H9 (cell line): ENCODE data around the gene ZER1. TPM values are rescaled to one million over a fixed set of nuclear protein-coding genes. Genes with fewer than 3 reads are reported as not detected.

Experiments used
- DNase-seq: peaks from one replicate; pipeline ENCODE4 v3.0.0-alpha.2; 2017
- H2AFZ ChIP-seq: one replicate; pipeline ENCODE4 v1.6.1; 2013; ENCODE audit warnings: mild to moderate bottlenecking, low read length, control low read depth, moderate library complexity
- H2AK5ac ChIP-seq: 2 replicates; pipeline ENCODE4 v1.6.1; 2013; ENCODE audit warnings: low read length, control low read depth, mixed read lengths; ENCODE audit not compliant: insufficient read length
- H2BK120ac ChIP-seq: one replicate; pipeline ENCODE4 v1.6.1; 2013; ENCODE audit warnings: low read depth, mild to moderate bottlenecking, low read length, control low read depth, inconsistent platforms; ENCODE audit not compliant: poor library complexity, severe bottlenecking
- H2BK12ac ChIP-seq: 2 replicates; pipeline ENCODE4 v1.6.1; 2013; ENCODE audit warnings: low read length, control low read depth, mixed read lengths, low read depth; ENCODE audit not compliant: insufficient read length
- H2BK15ac ChIP-seq: 2 replicates; pipeline ENCODE4 v1.6.1; 2013; ENCODE audit warnings: low read depth, low read length, control low read depth
- H2BK20ac ChIP-seq: one replicate; pipeline ENCODE4 v1.6.1; 2013; ENCODE audit warnings: low read depth, mild to moderate bottlenecking, low read length, control low read depth, inconsistent platforms; ENCODE audit not compliant: poor library complexity, severe bottlenecking
- H2BK5ac ChIP-seq: 2 replicates; pipeline ENCODE4 v1.6.1; 2013; ENCODE audit warnings: low read length, control low read depth, mixed read lengths; ENCODE audit not compliant: insufficient read length
- H3K14ac ChIP-seq: 2 replicates; pipeline ENCODE4 v1.6.1; 2013; ENCODE audit warnings: low read length, control low read depth; ENCODE audit not compliant: insufficient read depth
- H3K18ac ChIP-seq: 2 replicates; pipeline ENCODE4 v1.6.1; 2013; ENCODE audit warnings: low read depth, mild to moderate bottlenecking, mixed read lengths, low read length, control low read depth; ENCODE audit not compliant: insufficient read length
- H3K23ac ChIP-seq: 2 replicates; pipeline ENCODE4 v1.6.1; 2013; ENCODE audit warnings: low read length, control low read depth, mixed read lengths, low read depth; ENCODE audit not compliant: insufficient read length
- H3K23me2 ChIP-seq: 2 replicates; pipeline ENCODE4 v1.6.1; 2013; ENCODE audit warnings: low read depth, mild to moderate bottlenecking, mixed read lengths, low read length, control low read depth; ENCODE audit not compliant: insufficient read length, poor library complexity, severe bottlenecking
- H3K27ac ChIP-seq: 2 replicates; pipeline ENCODE4 v1.5.1; 2013; ENCODE audit warnings: low read length, control low read depth, mixed read lengths, low read depth; ENCODE audit not compliant: insufficient read length
- H3K27me3 ChIP-seq: 2 replicates; pipeline ENCODE4 v1.6.1; 2013; ENCODE audit warnings: low read length, control low read depth, inconsistent platforms; ENCODE audit not compliant: insufficient read depth
- H3K4ac ChIP-seq: 2 replicates; pipeline ENCODE4 v1.6.1; 2013; ENCODE audit warnings: low read depth, mild to moderate bottlenecking, control low read depth, inconsistent platforms, low read length, moderate library complexity
- H3K4me1 ChIP-seq: 2 replicates; pipeline ENCODE4 v1.6.1; 2013; ENCODE audit warnings: low read length, control low read depth, inconsistent platforms; ENCODE audit not compliant: insufficient read depth
- H3K4me2 ChIP-seq: 2 replicates; pipeline ENCODE4 v1.6.1; 2013; ENCODE audit warnings: low read length, control low read depth, mixed read lengths; ENCODE audit not compliant: insufficient read length, insufficient read depth
- H3K56ac ChIP-seq: 2 replicates; pipeline ENCODE4 v1.6.1; 2013; ENCODE audit warnings: low read depth, mild to moderate bottlenecking, mixed read lengths, low read length, control low read depth; ENCODE audit not compliant: insufficient read length
- H3K79me1 ChIP-seq: 2 replicates; pipeline ENCODE4 v1.6.1; 2013; ENCODE audit warnings: low read depth, mild to moderate bottlenecking, moderate library complexity, low read length, control low read depth, inconsistent platforms; ENCODE audit not compliant: insufficient read depth, poor library complexity, severe bottlenecking
- H3K79me2 ChIP-seq: 2 replicates; pipeline ENCODE4 v1.6.1; 2013; ENCODE audit warnings: low read length, control low read depth, inconsistent platforms; ENCODE audit not compliant: insufficient read depth
- H3K9ac ChIP-seq: 2 replicates; pipeline ENCODE4 v1.6.1; 2013; ENCODE audit warnings: low read length, control low read depth, mixed read lengths; ENCODE audit not compliant: insufficient read length; ENCODE audit errors: extremely low read depth
- H3K9me3 ChIP-seq: one replicate; pipeline ENCODE4 v1.6.1; 2013; ENCODE audit warnings: low read depth, low read length, inconsistent platforms; ENCODE audit not compliant: control insufficient read depth
- H3T11ph ChIP-seq: one replicate; pipeline ENCODE4 v1.6.1; 2013; ENCODE audit warnings: mild to moderate bottlenecking, low read length, control low read depth, inconsistent platforms
- H4K20me1 ChIP-seq: one replicate; pipeline ENCODE4 v1.6.1; 2013; ENCODE audit not compliant: control insufficient read depth, insufficient read length, insufficient read depth
- H4K5ac ChIP-seq: 2 replicates; pipeline ENCODE4 v1.6.1; 2013; ENCODE audit warnings: low read depth, mild to moderate bottlenecking, mixed read lengths, low read length, control low read depth; ENCODE audit not compliant: insufficient read length
- H4K8ac ChIP-seq: replicated peaks from 2 replicates; pipeline ENCODE4 v1.6.1; 2013; ENCODE audit warnings: low read length, control low read depth, mixed read lengths, low read depth; ENCODE audit not compliant: insufficient read length
- H4K91ac ChIP-seq: 2 replicates; pipeline ENCODE4 v1.6.1; 2013; ENCODE audit warnings: low read depth, mild to moderate bottlenecking, moderate library complexity, mixed read lengths, low read length, control low read depth; ENCODE audit not compliant: insufficient read length
- H3K27ac Mint-ChIP-seq, 3 experiments: 2 replicates in 2 of 3; 3 replicates in 1 of 3; pipeline ENCODE4 v1.8.0; 2020 to 2021; ENCODE audit warnings: mixed read lengths in 3 of 3, mild to moderate bottlenecking in 1 of 3, moderate library complexity in 1 of 3
- H3K27me3 Mint-ChIP-seq: 2 replicates; pipeline ENCODE4 v1.8.0; 2021; ENCODE audit warnings: low read depth, mild to moderate bottlenecking, moderate library complexity, mixed read lengths
- H3K36me3 Mint-ChIP-seq, 3 experiments: 2 replicates in 2 of 3; 3 replicates in 1 of 3; pipeline ENCODE4 v1.8.0; 2020 to 2021; ENCODE audit warnings: low read depth in 3 of 3, mixed read lengths in 3 of 3; ENCODE audit not compliant: insufficient read depth in 1 of 3
- H3K4me1 Mint-ChIP-seq, 2 experiments: 2 replicates each; pipeline ENCODE4 v1.8.0; 2020; ENCODE audit warnings: mixed read lengths in 2 of 2
- H3K4me3 Mint-ChIP-seq, 2 experiments: 2 replicates in 1 of 2; 3 replicates in 1 of 2; pipeline ENCODE4 v1.8.0; 2020 to 2021; ENCODE audit warnings: mild to moderate bottlenecking in 2 of 2, mixed read lengths in 2 of 2, moderate library complexity in 1 of 2
- H3K9me3 Mint-ChIP-seq, 2 experiments: 2 replicates in 1 of 2; 3 replicates in 1 of 2; pipeline ENCODE4 v1.8.0; 2020; ENCODE audit warnings: mild to moderate bottlenecking in 2 of 2, mixed read lengths in 2 of 2, moderate library complexity in 1 of 2
- CTCF ChIP-seq: fragments of 200-600 bp; sonication (generic); conservative IDR thresholded peaks from 3 replicates; pipeline ENCODE4 v1.8.0; 2021; ENCODE audit warnings: antibody characterized with exemption, mild to moderate bottlenecking
- WGBS: extraction: QIAGEN DNeasy Blood & Tissue Kit; methylation state at CpG from one replicate; pipeline ENCODE4 v1.1.7; 2013; ENCODE audit warnings: missing lambda C conversion rate, low lambda C conversion rate, mixed read lengths; ENCODE audit not compliant: insufficient read length; ENCODE audit errors: extremely low coverage; 5-methylcytosine and 5-hydroxymethylcytosine counted together
- total RNA-seq: library from RNA; stranded (reverse); gene quantifications from 2 replicates; pipeline ENCODE4 v1.2.1, GENCODE V29; 2021

Gene ZER1
- total RNA-seq, 1 experiment from 2014 or later = 24.2 TPM

DNA sequence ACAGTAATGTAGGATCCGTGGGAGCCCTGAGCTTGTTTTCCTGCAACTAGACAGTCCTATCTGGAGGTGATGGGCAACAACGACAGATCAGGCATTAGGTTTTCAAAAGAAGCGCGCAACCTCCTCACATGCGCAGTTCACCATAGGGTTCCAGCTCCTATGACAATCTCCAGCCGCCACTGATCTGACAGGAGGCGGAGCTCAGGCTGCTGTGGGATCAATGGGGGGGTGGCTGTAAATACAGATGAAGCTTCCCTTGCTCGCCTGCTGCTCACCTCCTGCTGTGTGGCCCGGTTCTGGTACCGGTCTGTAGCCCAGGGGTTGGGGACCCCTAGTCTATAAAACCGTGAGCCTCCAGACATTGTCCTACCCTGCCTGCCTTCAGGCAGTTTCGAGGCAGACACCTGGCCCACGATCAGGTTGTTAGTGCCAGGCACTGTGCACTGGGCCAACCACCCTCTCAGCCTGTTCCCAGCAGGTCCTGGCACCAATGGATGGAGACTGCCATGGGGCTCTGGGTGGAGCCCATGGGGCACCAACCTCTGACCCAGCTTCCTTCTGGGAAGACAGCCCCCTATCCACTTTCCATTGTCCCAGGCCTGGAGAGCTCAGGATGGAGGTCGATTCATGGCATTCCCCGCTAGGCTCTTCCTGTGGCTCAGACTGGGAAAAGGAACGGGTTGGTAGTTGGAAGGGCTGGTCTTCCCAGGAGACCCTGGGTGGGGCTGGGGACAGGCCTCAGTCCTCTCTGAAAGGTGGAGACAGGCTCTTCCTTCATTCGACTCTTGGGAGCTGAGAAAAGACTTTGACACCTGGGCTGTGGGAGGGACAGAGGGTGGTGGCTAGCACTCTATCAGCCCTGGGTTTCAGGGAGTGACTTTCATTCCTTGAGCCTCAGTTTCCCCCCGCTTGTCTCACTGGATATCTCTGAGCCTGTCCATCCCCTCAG lies 48.3 kb upstream of the ZER1 start:
- Histone ChIP-seq H2BK15ac (no peak overlapping the region), H2BK12ac (no peak overlapping the region), H2AFZ (no peak overlapping the region), H2BK5ac (no peak overlapping the region), H3K4ac (no peak overlapping the region), H3K4me1 (no peaks in the 10 kb centered on the region), H4K8ac (no peak overlapping the region), H4K20me1 (no peaks in the 10 kb centered on the region), H2BK20ac (no peak overlapping the region), H3K56ac (no peak overlapping the region), H3K14ac (no peak overlapping the region), H3K23me2 (peaks cover 11% of the 10 kb centered on the region), H3K27ac (no peak overlapping the region), H2BK120ac (no peak overlapping the region), H3T11ph (no peak overlapping the region), H3K18ac (no peak overlapping the region), H3K79me1 (no peaks in the 10 kb centered on the region), H4K91ac (no peak overlapping the region), H3K27me3 (no peaks in the 10 kb centered on the region), H3K23ac (no peak overlapping the region), H4K5ac (no peak overlapping the region), H3K9ac (no peak overlapping the region), H3K79me2 (no peaks in the 10 kb centered on the region), H3K9me3 (no peaks in the 10 kb centered on the region), H2AK5ac (no peak overlapping the region), H3K4me2 (no peak overlapping the region)
- H3K4me1 Mint-ChIP-seq = peaks cover 11 to 12% of the 10 kb centered on the region in 2 experiments
- no peak for TF ChIP-seq CTCF
- no CpG with 5 or more reads among the region's 18 CpGs for WGBS
- H3K9me3 Mint-ChIP-seq = no peaks in the 10 kb centered on the region
- H3K36me3 Mint-ChIP-seq = peaks cover 14 to 41% (median 37%) of the 10 kb centered on the region in 3 experiments; a peak in 6 of 7 replicates
- H3K27ac Mint-ChIP-seq = no peak overlapping the region; a peak in 1 of 7 replicates
- no peaks in the 10 kb centered on the region; the same call in none of the 2 replicates for H3K27me3 Mint-ChIP-seq
- no peak for DNase-seq
- H3K4me3 Mint-ChIP-seq = peak overlapping the region; percentile 68 to 83; a peak in 3 of 5 replicates
